HG03175 (cell line): ENCODE results near the gene PLXNA2.

Source experiments
- ATAC-seq: cut with Tn5 transposase; IDR thresholded peaks from one replicate; pipeline ENCODE4 v1.9.1; 2021; ENCODE audit warnings: mild to moderate bottlenecking, moderate library complexity; ENCODE audit not compliant: unreplicated experiment

The PLXNA2 gene

GRCh38 chr1:208126108-208126507, 118.1 kb downstream of the PLXNA2 start:
- ATAC-seq, result no peak

DNA sequence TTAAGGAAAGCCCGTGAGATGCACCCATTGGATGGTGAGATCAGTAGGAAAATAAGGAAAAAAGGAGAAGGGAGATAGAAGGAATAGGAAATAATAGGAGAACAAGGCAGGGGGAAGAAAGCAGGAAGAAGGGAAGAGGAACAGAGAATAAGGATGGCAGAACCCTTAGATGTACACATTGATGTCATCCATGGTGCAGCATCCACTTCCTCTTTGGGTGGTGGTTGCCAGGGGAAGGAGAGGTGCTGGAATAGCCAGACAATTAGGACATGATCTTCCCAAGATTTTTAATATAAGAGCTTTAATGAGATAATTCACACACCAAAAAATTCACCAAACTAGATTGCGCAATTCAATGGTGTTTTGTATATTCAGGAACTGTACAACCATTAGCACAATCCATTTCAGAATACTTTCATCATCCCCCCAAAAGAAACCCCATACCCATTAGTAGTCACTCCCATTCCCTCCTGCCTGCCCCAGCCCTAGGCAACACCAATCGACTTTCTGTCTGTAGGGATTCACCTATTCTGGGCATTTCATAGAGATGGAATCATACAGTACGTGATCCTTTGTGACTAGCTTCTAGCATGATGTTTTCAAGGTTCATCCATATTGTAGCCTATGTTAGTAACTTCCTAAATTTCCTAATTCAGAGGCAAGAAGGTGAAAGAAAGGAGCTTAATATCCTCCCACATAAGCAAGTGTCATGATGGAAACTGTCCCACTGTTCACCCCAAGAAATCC, 121.4 kb downstream of the PLXNA2 start:
- ATAC-seq, result no peak

DNA sequence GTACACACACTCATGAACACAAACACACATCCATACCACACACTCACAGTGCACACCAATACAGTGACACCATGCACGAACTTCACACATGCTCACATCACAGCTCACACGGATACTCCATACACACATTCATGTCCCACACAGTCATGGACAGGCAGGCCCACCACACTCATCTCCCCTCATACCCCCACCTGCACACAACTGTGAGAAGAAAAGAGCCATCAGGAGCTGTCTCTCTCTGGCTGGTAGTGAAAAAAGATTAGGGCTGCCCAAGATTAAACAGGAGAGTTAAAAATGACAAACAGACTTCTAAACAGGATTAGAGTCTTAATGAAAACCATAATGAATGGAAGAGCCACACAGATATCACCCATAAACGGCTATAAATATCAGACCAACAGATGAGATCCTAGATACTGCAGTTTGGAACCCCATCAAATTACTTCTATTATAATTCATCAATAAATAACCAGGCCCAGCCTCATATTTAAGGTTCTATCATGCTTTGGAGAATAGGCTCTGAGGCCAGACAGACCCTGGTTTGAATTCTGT, 122.3 kb downstream of the PLXNA2 start:
- no peak for ATAC-seq

- ATAC-seq, result no peak
These were observed 123.8 kb downstream of the PLXNA2 start for GRCh38 chr1:208120431-208120790.

GRCh38 chr1:208118841-208119606, 125.2 kb downstream of the PLXNA2 start:
- ATAC-seq, result no peak

- ATAC-seq, result no peak
These were observed 125.9 kb downstream of the PLXNA2 start for GRCh38 chr1:208118306-208118705.

DNA sequence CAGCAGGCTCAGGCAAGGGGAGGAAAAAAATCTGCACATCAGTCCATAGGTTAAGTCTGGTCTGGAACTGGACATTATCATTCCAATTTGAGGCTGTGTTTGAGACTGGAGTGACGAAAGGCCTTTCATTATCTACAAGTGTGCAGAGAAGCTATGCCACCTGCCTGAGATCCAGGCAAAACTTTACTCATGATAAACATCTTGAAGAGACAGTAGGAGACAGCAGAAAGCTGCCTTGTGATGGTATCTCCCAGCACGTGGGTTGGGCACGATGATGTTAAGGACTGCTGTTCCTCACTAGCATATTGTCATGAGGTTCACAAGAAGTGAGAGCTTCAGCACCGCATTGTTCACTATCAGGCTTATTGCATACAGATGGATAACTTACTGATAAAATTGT, 126.4 kb downstream of the PLXNA2 start:
- ATAC-seq, result no peak

DNA sequence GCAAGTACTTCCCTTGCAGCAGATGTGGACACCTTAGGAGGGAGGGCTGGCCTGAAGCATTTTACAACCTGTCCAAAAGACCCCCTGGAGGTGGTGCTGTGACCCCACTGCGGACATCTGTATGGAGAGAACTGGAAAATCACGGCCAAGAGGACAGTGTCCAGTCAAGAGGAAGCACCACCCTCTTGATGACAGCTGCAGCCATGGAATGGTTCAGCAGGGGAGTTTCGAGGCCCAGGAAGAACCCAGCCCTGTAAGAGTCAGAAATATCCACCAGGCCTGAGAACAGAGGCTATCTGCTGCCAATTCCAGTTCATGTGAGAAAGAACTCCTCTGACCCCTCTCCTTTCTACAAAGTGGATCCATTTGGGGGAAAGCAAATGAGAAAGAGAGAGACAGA, 126.8 kb downstream of the PLXNA2 start:
- ATAC-seq, result no peak

GRCh38 chr1:208115924-208116640, 128.1 kb downstream of the PLXNA2 start:
- no peak for ATAC-seq

GRCh38 chr1:208113011-208113410, 131.2 kb downstream of the PLXNA2 start:
- no peak for ATAC-seq

DNA sequence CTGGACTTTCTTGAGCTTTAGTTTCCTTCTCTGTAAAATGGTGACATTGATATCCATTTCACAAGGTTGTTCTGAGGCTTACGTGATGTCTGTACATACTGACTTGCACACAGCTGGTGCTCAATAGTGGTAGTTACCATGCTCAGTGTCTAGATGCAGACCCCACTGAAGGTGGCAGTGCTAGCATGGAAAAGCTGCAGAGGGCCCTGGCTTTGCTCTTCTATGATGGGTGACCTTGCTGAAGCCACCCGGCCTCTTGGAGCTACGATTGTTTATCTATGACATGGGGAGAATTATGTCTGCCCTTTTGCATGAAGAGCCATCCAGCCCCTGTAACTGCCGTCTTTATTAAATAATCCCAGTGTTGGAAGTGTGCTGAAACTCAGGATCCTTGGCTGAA, 131.8 kb downstream of the PLXNA2 start:
- ATAC-seq, result no peak

DNA sequence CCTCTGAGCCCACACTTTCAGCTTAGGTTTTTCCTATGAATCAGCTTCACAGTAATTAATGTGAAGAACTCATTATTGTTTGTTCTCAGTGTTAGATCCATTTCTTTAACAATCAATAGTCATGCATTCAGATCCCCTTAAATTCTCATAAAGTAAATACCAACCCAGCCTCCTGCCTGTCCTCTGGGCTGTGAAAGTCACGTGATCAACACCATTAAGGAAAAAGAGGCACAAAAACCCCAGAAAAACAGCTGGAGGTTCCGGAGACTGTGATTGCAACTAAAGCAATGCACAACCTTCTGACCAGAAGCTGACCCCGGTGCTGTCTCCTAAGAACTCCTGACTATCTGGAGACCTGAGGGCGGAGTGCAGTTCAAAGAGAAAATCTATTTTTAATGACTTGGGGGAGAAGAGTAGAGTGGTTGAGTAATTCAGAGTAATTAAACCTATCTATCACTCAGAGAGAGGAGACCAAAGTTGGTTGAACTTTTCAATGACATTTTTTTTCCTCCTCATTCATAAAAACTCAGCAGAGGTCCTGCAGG, 132.5 kb downstream of the PLXNA2 start:
- ATAC-seq, result no peak

- ATAC-seq, result no peak
These were observed 133.9 kb downstream of the PLXNA2 start for GRCh38 chr1:208110296-208110695.

GRCh38 chr1:208108646-208109330, 135.4 kb downstream of the PLXNA2 start:
- ATAC-seq, result no peak

- ATAC-seq, result no peak
These were observed 136.0 kb downstream of the PLXNA2 start for GRCh38 chr1:208108213-208108608.

GRCh38 chr1:208107425-208108212, 136.6 kb downstream of the PLXNA2 start:
- no peak for ATAC-seq

- ATAC-seq, result no peak
These were observed 138.0 kb downstream of the PLXNA2 start for GRCh38 chr1:208106218-208106617.

DNA sequence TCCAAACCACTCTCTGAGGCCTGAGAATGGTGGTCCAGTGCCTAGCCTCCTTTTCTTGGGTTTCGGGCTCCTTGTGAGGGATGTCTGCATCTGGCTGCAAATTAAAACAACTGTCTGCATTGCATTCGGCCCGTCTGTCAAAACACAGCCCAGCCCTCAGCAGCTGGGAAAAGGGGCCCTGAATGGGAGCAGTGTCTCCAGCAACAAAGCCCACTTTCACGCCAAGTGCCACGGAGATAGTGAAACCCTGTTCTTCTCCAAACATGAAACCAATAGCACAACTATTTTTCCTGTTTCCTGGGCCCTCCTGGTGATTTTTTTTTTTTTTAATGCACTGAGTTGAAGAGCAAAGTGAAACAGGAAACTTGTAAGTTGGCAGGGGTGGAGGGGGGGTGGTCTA, 138.4 kb downstream of the PLXNA2 start:
- ATAC-seq, result no peak

GRCh38 chr1:208103597-208104513, 140.3 kb downstream of the PLXNA2 start:
- ATAC-seq, result no peak
